ENCODE data around the gene HOXD13. TPM values are rescaled to one million over a fixed set of nuclear protein-coding genes. Genes with fewer than 3 reads are reported as not detected.

The HOXD13 gene
- total and polyA plus RNA-seq, 2 donors (not counting 3 experiments of a cell fraction or from before 2014, with no cell fraction given), result not detected

GRCh38 chr2:176079831-176080539 is 12.5 kb upstream of the HOXD13 start:
- DNase-seq (ENCODE audit: low read depth, low spot score), result no peak
- Histone ChIP-seq H3K4me3 (replicated peaks in 1 of 3; ENCODE audit: insufficient read depth in 1 of 3, low read depth in 1 of 3, low read length in 3 of 3) (no peak overlapping the region), H3K4me2 (ENCODE audit: insufficient read depth, low read length) (no peak overlapping the region)

More at GRCh38 chr2:176079831-176080539, 12.5 kb upstream of the HOXD13 start:
- no peaks in the 10 kb centered on the region for H3K79me2 ChIP-seq (ENCODE audit: control insufficient read depth, insufficient read depth, low read length)
- H3K9me1 ChIP-seq (replicated peaks; ENCODE audit: control insufficient read depth, extremely low read depth, insufficient read depth, low read length), result no peaks in the 10 kb centered on the region
- FAIRE-seq, result peak; percentile 48
- H3K27ac ChIP-seq (ENCODE audit: insufficient read depth, low read depth, low read length), result no peak overlapping the region
- no peaks in the 10 kb centered on the region for H3K4me1 ChIP-seq (ENCODE audit: control insufficient read depth, extremely low read depth, insufficient read depth, low read length)
- H3K9ac ChIP-seq (replicated peaks; ENCODE audit: extremely low read depth, insufficient read depth, low read length), result no peak overlapping the region
- peak; percentile 81 to 82 for TF ChIP-seq CTCF (IDR thresholded peaks at IDR 0.05; ENCODE audit: extremely low read depth in 1 of 2, insufficient read depth in 1 of 2, low read depth in 1 of 2, low read length in 2 of 2)
- TF ChIP-seq POLR2AphosphoS5 (IDR thresholded peaks at IDR 0.05; ENCODE audit: insufficient read depth, low read depth, low read length), result no peak
- H4K20me1 ChIP-seq (replicated peaks; ENCODE audit: control insufficient read depth, extremely low read depth, insufficient read depth, low read length), result peaks cover 2% of the 10 kb centered on the region
- POLR2A ChIA-PET, result no interaction called here
- dilution Hi-C loops (cut with MboI; ENCODE audit: extremely low pct_ligation_motif_present, low sequenced_read_pairs) (no loop called here), intact Hi-C loops (cut with micrococcal nuclease) (loop anchor here (2.0 kb wide), 2 partner anchors 17 to 77 kb away; partner anchors contain the start of gene LNPK)
- no peak overlapping the region for H2AFZ ChIP-seq (ENCODE audit: low read depth, low read length)
- no peaks in the 10 kb centered on the region for H3K9me3 ChIP-seq (replicated peaks; ENCODE audit: control insufficient read depth, insufficient read depth, low read length)
- CTCF ChIA-PET, result interaction anchor here (0.6 to 2.8 kb wide), 11 partner anchors 9 to 772 kb away, joined by 3 to 19 read pairs (median 4); no protein-coding TSS in a partner anchor
- BruUV-seq (replicated peaks), result no TSS peak
- H3K36me3 ChIP-seq (ENCODE audit: control insufficient read depth in 2 of 2, extremely low read depth in 1 of 2, insufficient read depth in 2 of 2, low read length in 2 of 2), result no peaks in the 10 kb centered on the region
- peaks cover 80 to 97% of the 10 kb centered on the region in 2 experiments for H3K27me3 ChIP-seq (ENCODE audit: control insufficient read depth in 2 of 2, insufficient read depth in 2 of 2, low read length in 2 of 2)
